ENCODE measurements around the gene ZBTB37. TPM values are rescaled to one million over a fixed set of nuclear protein-coding genes. Genes with fewer than 3 reads are reported as not detected.
"Not testable (repeated sequence)": the region's sequence is repeated elsewhere in the genome, so short reads cannot be mapped to it uniquely, and the experiment has no call there.

The ZBTB37 gene
- polyA plus RNA-seq, 4 donors = 7.2 to 9.7 (median 8.1) TPM

GRCh38 chr1:173900427-173900826, 32.2 kb downstream of the ZBTB37 start:
- DNase-seq (ENCODE audit: low read depth in 4 of 4, low spot score in 3 of 4) = no peak

- DNase-seq (ENCODE audit: low read depth in 4 of 4, low spot score in 3 of 4) = no peak
Observed at GRCh38 chr1:173900992-173901391, 32.8 kb downstream of the ZBTB37 start.

- DNase-seq (ENCODE audit: low read depth in 4 of 4, low spot score in 3 of 4) = no peak
Observed at GRCh38 chr1:173903827-173904531, 35.8 kb downstream of the ZBTB37 start.

GRCh38 chr1:173913111-173913510, 44.9 kb downstream of the ZBTB37 start:
- DNase-seq (ENCODE audit: low read depth in 4 of 4, low spot score in 3 of 4) = no peak

GRCh38 chr1:173914366-173914871, 46.2 kb downstream of the ZBTB37 start:
- DNase-seq (ENCODE audit: low read depth in 4 of 4, low spot score in 3 of 4) = no peak

GRCh38 chr1:173915596-173915995, 47.4 kb downstream of the ZBTB37 start:
- no peak for DNase-seq (ENCODE audit: low read depth in 4 of 4, low spot score in 3 of 4)

DNA sequence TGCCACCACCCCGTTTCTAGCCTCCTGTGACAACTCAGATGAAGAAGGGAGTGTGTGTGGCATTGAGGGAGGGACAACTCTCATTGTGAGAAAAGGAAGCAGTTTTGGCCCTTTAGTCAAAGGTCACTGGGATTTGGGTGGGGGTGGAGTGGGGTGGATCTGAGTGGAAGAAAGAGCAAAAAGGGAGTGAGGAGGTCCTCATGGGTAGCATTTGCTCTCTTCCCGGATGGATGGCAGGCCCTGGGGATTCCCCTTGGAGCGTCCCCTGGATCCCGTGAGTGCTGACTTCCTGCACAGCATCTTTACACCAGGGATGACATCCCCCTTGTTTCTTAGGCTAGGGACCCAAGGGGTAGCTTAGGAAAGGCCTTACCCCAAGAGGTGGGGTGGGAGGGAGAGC, 48.5 kb downstream of the ZBTB37 start:
- no peak for DNase-seq (ENCODE audit: low read depth in 4 of 4, low spot score in 3 of 4)

- no peak for DNase-seq (ENCODE audit: low read depth in 4 of 4, low spot score in 3 of 4)
Observed at GRCh38 chr1:173917149-173917548, 49.0 kb downstream of the ZBTB37 start, which contains the start of gene SERPINC1. TSS of gene SERPINC1 (minus strand) at chr1:173917327. CDS start at chr1:173917259, 68 bp downstream.

- DNase-seq (ENCODE audit: low read depth in 4 of 4, low spot score in 3 of 4) = no peak
Observed at GRCh38 chr1:173917635-173918493, 49.7 kb downstream of the ZBTB37 start.

- DNase-seq (ENCODE audit: low read depth in 4 of 4, low spot score in 3 of 4) = no peak
Observed at GRCh38 chr1:173920861-173921260, 52.7 kb downstream of the ZBTB37 start.

DNA sequence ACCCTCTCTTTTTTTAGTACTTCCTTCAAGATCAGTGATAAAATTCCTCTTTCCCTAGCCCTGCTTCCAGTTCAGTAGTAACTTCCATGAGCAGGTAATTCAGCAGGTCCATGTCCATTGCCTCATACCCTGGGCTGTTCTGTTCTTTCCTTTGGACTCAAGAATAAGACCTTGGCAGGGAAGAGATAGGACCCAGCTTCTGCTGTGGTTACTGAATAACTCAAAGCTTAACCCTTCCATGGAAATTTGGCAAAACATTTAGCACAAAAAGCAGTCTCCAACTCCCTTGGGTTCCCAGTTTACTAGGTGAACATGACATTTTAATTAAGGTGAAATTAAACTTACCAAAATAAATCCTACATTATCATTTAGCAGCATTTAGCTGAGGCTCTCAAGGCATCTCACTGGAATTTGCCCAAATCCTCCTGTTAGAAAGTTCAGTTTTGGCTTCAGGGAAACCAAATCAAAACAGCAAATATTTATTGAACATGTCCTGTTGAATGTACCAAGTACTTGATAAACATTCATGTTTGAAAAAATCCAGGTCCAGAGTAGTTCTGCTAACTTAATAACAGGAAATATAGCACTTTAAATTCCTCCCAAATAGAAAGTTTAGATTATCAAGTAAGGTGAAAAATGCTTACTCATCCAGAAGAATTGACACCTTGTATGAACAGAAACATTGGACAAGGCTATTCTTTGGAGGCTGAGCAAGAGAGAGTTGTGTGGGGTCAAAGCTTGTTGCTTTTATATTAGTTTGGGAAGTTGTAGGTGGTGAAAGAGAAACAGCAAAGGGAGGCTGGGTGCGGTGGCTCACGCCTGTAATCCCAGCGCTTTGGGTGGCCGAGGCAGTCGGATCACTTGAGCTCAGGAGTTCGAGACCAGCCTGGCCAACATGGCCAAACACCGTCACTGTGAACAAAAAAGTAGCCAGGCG, 57.4 kb downstream of the ZBTB37 start:
- DNase-seq (ENCODE audit: low read depth in 4 of 4, low spot score in 3 of 4) = no peak

GRCh38 chr1:173930541-173930940, 62.4 kb downstream of the ZBTB37 start:
- DNase-seq (ENCODE audit: low read depth in 4 of 4, low spot score in 3 of 4) = not testable (repeated sequence)

- DNase-seq (ENCODE audit: low read depth in 4 of 4, low spot score in 3 of 4) = no peak
Observed at GRCh38 chr1:173934440-173934839, 66.3 kb downstream of the ZBTB37 start.

DNA sequence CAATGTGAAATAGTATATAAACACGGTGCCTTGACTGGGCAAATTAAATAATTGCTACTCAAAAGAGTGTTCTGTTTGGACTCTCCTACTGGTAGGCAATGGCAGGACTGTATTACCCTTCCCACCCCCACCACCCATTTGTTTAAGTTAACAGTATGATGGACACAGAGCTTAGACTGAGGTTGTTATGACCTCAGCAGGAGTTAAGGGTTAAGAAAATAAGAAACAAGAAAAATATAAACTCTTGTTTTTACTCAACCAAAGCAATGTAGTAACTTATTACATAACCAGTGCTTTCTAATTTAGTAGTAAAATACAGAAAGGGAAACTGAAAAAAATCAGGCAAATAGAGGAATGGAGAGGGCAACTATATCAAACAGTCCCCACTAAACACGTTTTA, 68.9 kb downstream of the ZBTB37 start:
- no peak for DNase-seq (ENCODE audit: low read depth in 4 of 4, low spot score in 3 of 4)

GRCh38 chr1:173946380-173946921, 78.3 kb downstream of the ZBTB37 start:
- no peak for DNase-seq (ENCODE audit: low read depth in 4 of 4, low spot score in 3 of 4)

GRCh38 chr1:173948594-173948993, 80.4 kb downstream of the ZBTB37 start:
- no peak for DNase-seq (ENCODE audit: low read depth in 4 of 4, low spot score in 3 of 4)

Measured in right renal pelvis (tissue), 4 donors.